ENCODE data around the gene ZNF362.
A peak's percentile ranks its signal among the peaks of the same experiment; 100 is the strongest.
"Not testable (repeated sequence)": the region's sequence is repeated elsewhere in the genome, so short reads cannot be mapped to it uniquely, and the experiment has no call there.

The ZNF362 gene

GRCh38 chr1:33286451-33287185 lies 30.3 kb downstream of the ZNF362 start:
- H3K9me3 ChIP-seq (ENCODE audit: control insufficient read depth, low read length), result no peaks in the 10 kb centered on the region
- no peak overlapping the region for H3K4me3 ChIP-seq (ENCODE audit: extremely low read depth, insufficient read depth, low read length, poor library complexity, severe bottlenecking)
- peak overlapping the region; percentile 90 for H3K27ac ChIP-seq (ENCODE audit: low read depth, low read length, severe bottlenecking)
- peaks cover 14% of the 10 kb centered on the region for H3K4me1 ChIP-seq (ENCODE audit: control insufficient read depth, insufficient read depth, low read length, poor library complexity, severe bottlenecking)
- peaks cover 70% of the 10 kb centered on the region for H3K36me3 ChIP-seq (ENCODE audit: control insufficient read depth, insufficient read depth, low read length)
- 90 to 98% methylated on average over 7 to 8 of the region's 8 CpGs for WGBS, 2 experiments (ENCODE audit: insufficient coverage in 2 of 2)

GRCh38 chr1:33287317-33287716 lies 31.0 kb downstream of the ZNF362 start:
- Histone ChIP-seq H3K9me3 (ENCODE audit: control insufficient read depth, low read length) (no peaks in the 10 kb centered on the region), H3K36me3 (ENCODE audit: control insufficient read depth, insufficient read depth, low read length) (peaks cover 63% of the 10 kb centered on the region), H3K27ac (ENCODE audit: low read depth, low read length, severe bottlenecking) (peak overlapping the region; percentile 90), H3K4me3 (ENCODE audit: extremely low read depth, insufficient read depth, low read length, poor library complexity, severe bottlenecking) (no peak overlapping the region), H3K4me1 (ENCODE audit: control insufficient read depth, insufficient read depth, low read length, poor library complexity, severe bottlenecking) (peaks cover 14% of the 10 kb centered on the region)
- WGBS, 2 experiments (ENCODE audit: insufficient coverage in 2 of 2), result 100% methylated on average over 1 of the region's 2 CpGs

- 95 to 98% methylated on average over 13 to 15 of the region's 16 CpGs for WGBS, 2 experiments (ENCODE audit: insufficient coverage in 2 of 2)
- no peak overlapping the region for H3K4me3 ChIP-seq (ENCODE audit: extremely low read depth, insufficient read depth, low read length, poor library complexity, severe bottlenecking)
- H3K9me3 ChIP-seq (ENCODE audit: control insufficient read depth, low read length), result no peaks in the 10 kb centered on the region
- no peak overlapping the region for H3K27ac ChIP-seq (ENCODE audit: low read depth, low read length, severe bottlenecking)
- H3K36me3 ChIP-seq (ENCODE audit: control insufficient read depth, insufficient read depth, low read length), result peaks cover 62% of the 10 kb centered on the region
- peaks cover 10% of the 10 kb centered on the region for H3K4me1 ChIP-seq (ENCODE audit: control insufficient read depth, insufficient read depth, low read length, poor library complexity, severe bottlenecking)
Observed at GRCh38 chr1:33288976-33289857, 32.9 kb downstream of the ZNF362 start.

- no peak overlapping the region for H3K4me3 ChIP-seq (ENCODE audit: extremely low read depth, insufficient read depth, low read length, poor library complexity, severe bottlenecking)
- H3K9me3 ChIP-seq (ENCODE audit: control insufficient read depth, low read length), result no peaks in the 10 kb centered on the region
- WGBS, 2 experiments (ENCODE audit: insufficient coverage in 2 of 2), result 94 to 100% methylated on average over 2 of the region's 3 CpGs
- H3K27ac ChIP-seq (ENCODE audit: low read depth, low read length, severe bottlenecking), result no peak overlapping the region
- peaks cover 10% of the 10 kb centered on the region for H3K4me1 ChIP-seq (ENCODE audit: control insufficient read depth, insufficient read depth, low read length, poor library complexity, severe bottlenecking)
- H3K36me3 ChIP-seq (ENCODE audit: control insufficient read depth, insufficient read depth, low read length), result peaks cover 64% of the 10 kb centered on the region
Observed at GRCh38 chr1:33289858-33290154, 33.5 kb downstream of the ZNF362 start.

- not testable (repeated sequence) for H3K4me3 ChIP-seq (ENCODE audit: extremely low read depth, insufficient read depth, low read length, poor library complexity, severe bottlenecking); H3K27ac ChIP-seq (ENCODE audit: low read depth, low read length, severe bottlenecking); H3K9me3 ChIP-seq (ENCODE audit: control insufficient read depth, low read length)
- Histone ChIP-seq H3K4me1 (ENCODE audit: control insufficient read depth, insufficient read depth, low read length, poor library complexity, severe bottlenecking) (peaks cover 10% of the 10 kb centered on the region), H3K36me3 (ENCODE audit: control insufficient read depth, insufficient read depth, low read length) (peaks cover 64% of the 10 kb centered on the region)
- no CpG with 5 or more reads among the region's 2 CpGs for WGBS, 2 experiments (ENCODE audit: insufficient coverage in 2 of 2)
Observed at GRCh38 chr1:33290615-33291014, 34.3 kb downstream of the ZNF362 start.

GRCh38 chr1:33292726-33293340 lies 36.5 kb downstream of the ZNF362 start:
- peaks cover 71% of the 10 kb centered on the region for H3K36me3 ChIP-seq (ENCODE audit: control insufficient read depth, insufficient read depth, low read length)
- H3K4me3 ChIP-seq (ENCODE audit: extremely low read depth, insufficient read depth, low read length, poor library complexity, severe bottlenecking), result no peak overlapping the region
- WGBS, 2 experiments (ENCODE audit: insufficient coverage in 2 of 2), result 96% methylated on average over 13 of the region's 13 CpGs
- no peak overlapping the region for H3K27ac ChIP-seq (ENCODE audit: low read depth, low read length, severe bottlenecking)
- no peaks in the 10 kb centered on the region for H3K9me3 ChIP-seq (ENCODE audit: control insufficient read depth, low read length)
- peaks cover 3% of the 10 kb centered on the region for H3K4me1 ChIP-seq (ENCODE audit: control insufficient read depth, insufficient read depth, low read length, poor library complexity, severe bottlenecking)

- Histone ChIP-seq H3K9me3 (ENCODE audit: control insufficient read depth, low read length) (no peaks in the 10 kb centered on the region), H3K36me3 (ENCODE audit: control insufficient read depth, insufficient read depth, low read length) (peaks cover 72% of the 10 kb centered on the region), H3K4me3 (ENCODE audit: extremely low read depth, insufficient read depth, low read length, poor library complexity, severe bottlenecking) (no peak overlapping the region), H3K4me1 (ENCODE audit: control insufficient read depth, insufficient read depth, low read length, poor library complexity, severe bottlenecking) (no peaks in the 10 kb centered on the region), H3K27ac (ENCODE audit: low read depth, low read length, severe bottlenecking) (no peak overlapping the region)
- WGBS, 2 experiments (ENCODE audit: insufficient coverage in 2 of 2), result 97 to 100% methylated on average over 6 to 11 of the region's 13 CpGs
Observed at GRCh38 chr1:33294071-33295010, 38.0 kb downstream of the ZNF362 start.

- Histone ChIP-seq H3K36me3 (ENCODE audit: control insufficient read depth, insufficient read depth, low read length) (peaks cover 72% of the 10 kb centered on the region), H3K4me1 (ENCODE audit: control insufficient read depth, insufficient read depth, low read length, poor library complexity, severe bottlenecking) (no peaks in the 10 kb centered on the region), H3K4me3 (ENCODE audit: extremely low read depth, insufficient read depth, low read length, poor library complexity, severe bottlenecking) (no peak overlapping the region), H3K27ac (ENCODE audit: low read depth, low read length, severe bottlenecking) (no peak overlapping the region), H3K9me3 (ENCODE audit: control insufficient read depth, low read length) (no peaks in the 10 kb centered on the region)
- 79 to 89% methylated on average over 12 to 14 of the region's 15 CpGs for WGBS, 2 experiments (ENCODE audit: insufficient coverage in 2 of 2)
Observed at GRCh38 chr1:33295023-33295422, 38.7 kb downstream of the ZNF362 start.

GRCh38 chr1:33295450-33296081 lies 39.3 kb downstream of the ZNF362 start:
- WGBS, 2 experiments (ENCODE audit: insufficient coverage in 2 of 2), result 59 to 67% methylated on average over 6 to 9 of the region's 12 CpGs

GRCh38 chr1:33296082-33296458 lies 39.8 kb downstream of the ZNF362 start:
- 95 to 97% methylated on average over 9 of the region's 9 CpGs for WGBS, 2 experiments (ENCODE audit: insufficient coverage in 2 of 2)
- peaks cover 79% of the 10 kb centered on the region for H3K36me3 ChIP-seq (ENCODE audit: control insufficient read depth, insufficient read depth, low read length)
- no peaks in the 10 kb centered on the region for H3K4me1 ChIP-seq (ENCODE audit: control insufficient read depth, insufficient read depth, low read length, poor library complexity, severe bottlenecking)
- no peak overlapping the region for H3K27ac ChIP-seq (ENCODE audit: low read depth, low read length, severe bottlenecking)
- no peak overlapping the region for H3K4me3 ChIP-seq (ENCODE audit: extremely low read depth, insufficient read depth, low read length, poor library complexity, severe bottlenecking)
- H3K9me3 ChIP-seq (ENCODE audit: control insufficient read depth, low read length), result no peaks in the 10 kb centered on the region

More at GRCh38 chr1:33295450-33296081, 39.3 kb downstream of the ZNF362 start:
- Histone ChIP-seq H3K27ac (ENCODE audit: low read depth, low read length, severe bottlenecking) (no peak overlapping the region), H3K36me3 (ENCODE audit: control insufficient read depth, insufficient read depth, low read length) (peaks cover 75% of the 10 kb centered on the region), H3K4me1 (ENCODE audit: control insufficient read depth, insufficient read depth, low read length, poor library complexity, severe bottlenecking) (no peaks in the 10 kb centered on the region), H3K4me3 (ENCODE audit: extremely low read depth, insufficient read depth, low read length, poor library complexity, severe bottlenecking) (no peak overlapping the region), H3K9me3 (ENCODE audit: control insufficient read depth, low read length) (no peaks in the 10 kb centered on the region)

Data from mesodermal cell (in vitro differentiated cells).